ENCODE measurements around the gene GIPC2.

DNA sequence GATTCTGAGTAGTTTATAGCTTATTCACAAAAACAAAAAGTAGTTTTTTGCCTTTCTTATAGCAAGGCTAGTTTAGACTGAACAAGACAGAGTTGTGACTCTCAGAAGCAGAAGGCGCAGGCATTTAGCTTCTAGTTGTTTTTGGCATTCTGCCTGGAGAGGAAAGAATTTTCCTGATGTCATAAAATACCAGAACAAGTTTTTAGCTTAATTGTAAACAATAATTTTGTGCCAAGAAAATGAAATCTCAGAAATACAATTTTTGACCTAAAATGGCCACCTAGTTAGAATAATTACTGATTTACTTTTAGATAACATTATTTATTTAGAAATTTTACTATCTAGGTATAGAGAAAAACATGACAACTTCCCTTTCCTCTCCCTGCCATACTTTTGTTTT is 40.0 kb upstream of the GIPC2 start:
- TF ChIP-seq POLR2A (IDR thresholded peaks at IDR 0.05; ENCODE audit: low read depth, low read length) (no peak), POLR2AphosphoS5 (IDR thresholded peaks at IDR 0.05; ENCODE audit: low read depth, low read length) (no peak), PAX5 (IDR thresholded peaks at IDR 0.05; ENCODE audit: insufficient read depth, low read length, severe bottlenecking) (no peak), TAF1 (IDR thresholded peaks at IDR 0.05; ENCODE audit: low read depth, low read length) (no peak)

Data from GM12891 (cell line).